Measurements from ENCODE around the gene PNPLA6. TPM values are rescaled to one million over a fixed set of nuclear protein-coding genes. Genes with fewer than 3 reads are reported as not detected.
"Not testable (repeated sequence)": the region's sequence is repeated elsewhere in the genome, so short reads cannot be mapped to it uniquely, and the experiment has no call there.

PNPLA6 gene
- polyA plus RNA-seq, 1 donor (not counting 4 experiments of a cell fraction or from before 2014, with no cell fraction given), result 22.4 TPM

DNA sequence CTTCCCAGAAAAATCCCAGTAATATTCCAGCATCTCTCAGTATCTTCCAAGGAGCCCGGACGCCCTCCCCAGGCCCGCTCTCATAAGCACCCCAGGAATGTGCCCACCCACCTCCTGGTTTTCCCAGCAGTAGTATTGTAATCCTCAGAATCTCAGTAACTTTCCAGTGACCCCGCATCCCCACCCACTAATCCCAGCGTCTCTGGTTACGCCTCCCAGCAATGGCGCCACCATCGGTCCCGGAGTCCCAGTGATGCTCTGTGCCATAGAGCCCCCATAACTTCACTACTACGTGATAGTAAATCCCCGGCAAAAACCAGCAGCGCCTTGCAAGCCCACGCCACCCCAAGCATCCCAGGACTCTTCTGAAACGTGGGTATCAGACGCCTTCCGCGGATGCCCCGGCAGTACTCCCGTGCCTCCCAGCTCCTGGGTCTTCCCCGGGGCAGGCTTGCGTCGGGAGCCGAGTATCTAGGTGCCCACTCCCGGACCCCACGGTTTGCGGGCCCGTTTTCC is 928 bp upstream of the PNPLA6 start:
- no peak for DNase-seq (ENCODE audit: low read depth, low spot score)
- H3K27ac ChIP-seq (ENCODE audit: control insufficient read depth, insufficient read depth, low read length), result peak overlapping the region; percentile 49
- peaks cover 1% of the 10 kb centered on the region for H3K79me2 ChIP-seq (ENCODE audit: control insufficient read depth, insufficient read depth, low read length)
- H3K9ac ChIP-seq (ENCODE audit: control insufficient read depth, extremely low read depth, insufficient read depth, low read length), result peak overlapping the region; percentile 73
- no peak for TF ChIP-seq EZH2 (IDR thresholded peaks at IDR 0.05; ENCODE audit: low read length)
- TF ChIP-seq, protein P1, sequence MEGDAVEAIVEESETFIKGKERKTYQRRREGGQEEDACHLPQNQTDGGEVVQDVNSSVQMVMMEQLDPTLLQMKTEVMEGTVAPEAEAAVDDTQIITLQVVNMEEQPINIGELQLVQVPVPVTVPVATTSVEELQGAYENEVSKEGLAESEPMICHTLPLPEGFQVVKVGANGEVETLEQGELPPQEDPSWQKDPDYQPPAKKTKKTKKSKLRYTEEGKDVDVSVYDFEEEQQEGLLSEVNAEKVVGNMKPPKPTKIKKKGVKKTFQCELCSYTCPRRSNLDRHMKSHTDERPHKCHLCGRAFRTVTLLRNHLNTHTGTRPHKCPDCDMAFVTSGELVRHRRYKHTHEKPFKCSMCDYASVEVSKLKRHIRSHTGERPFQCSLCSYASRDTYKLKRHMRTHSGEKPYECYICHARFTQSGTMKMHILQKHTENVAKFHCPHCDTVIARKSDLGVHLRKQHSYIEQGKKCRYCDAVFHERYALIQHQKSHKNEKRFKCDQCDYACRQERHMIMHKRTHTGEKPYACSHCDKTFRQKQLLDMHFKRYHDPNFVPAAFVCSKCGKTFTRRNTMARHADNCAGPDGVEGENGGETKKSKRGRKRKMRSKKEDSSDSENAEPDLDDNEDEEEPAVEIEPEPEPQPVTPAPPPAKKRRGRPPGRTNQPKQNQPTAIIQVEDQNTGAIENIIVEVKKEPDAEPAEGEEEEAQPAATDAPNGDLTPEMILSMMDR (optimal IDR thresholded peaks at IDR 0.05 in 1 of 3, IDR thresholded peaks at IDR 0.05 in 1 of 3, conservative IDR thresholded peaks at IDR 0.05 in 1 of 3; ENCODE audit: extremely low read depth in 1 of 3, insufficient read depth in 2 of 3, low read length in 3 of 3), result peak in 2 of 3 experiments; percentile 15 to 33
- peak overlapping the region; percentile 88 for H2AFZ ChIP-seq (ENCODE audit: control insufficient read depth, low read length)
- H3K4me2 ChIP-seq (ENCODE audit: control insufficient read depth, extremely low read depth, insufficient read depth, low read depth, low read length), result peak overlapping the region; percentile 85
- H3K4me1 ChIP-seq (ENCODE audit: control insufficient read depth, extremely low read depth, insufficient read depth, low read length), result peaks cover 6% of the 10 kb centered on the region
- dilution Hi-C loops (cut with MboI; ENCODE audit: extremely low pct_ligation_motif_present, low sequenced_read_pairs), result no loop called here
- peak; percentile 17 for FAIRE-seq
- H3K27me3 ChIP-seq (ENCODE audit: control insufficient read depth, extremely low read depth, insufficient read depth, low read length), result no peaks in the 10 kb centered on the region
- H3K4me3 ChIP-seq (ENCODE audit: control insufficient read depth in 2 of 3, extremely low read depth in 1 of 3, insufficient read depth in 2 of 3, low read depth in 1 of 3, low read length in 3 of 3), result peak overlapping the region; percentile 89 to 98 (median 89)
- no peaks in the 10 kb centered on the region for H4K20me1 ChIP-seq (ENCODE audit: control insufficient read depth, extremely low read depth, insufficient read depth, low read length)
- H3K9me1 ChIP-seq (ENCODE audit: control insufficient read depth, extremely low read depth, insufficient read depth, low read length), result no peaks in the 10 kb centered on the region
- H3K36me3 ChIP-seq (ENCODE audit: control insufficient read depth in 2 of 2, extremely low read depth in 1 of 2, insufficient read depth in 2 of 2, low read length in 2 of 2), result peaks cover 0 to 13% of the 10 kb centered on the region in 2 experiments
- H3K9me3 ChIP-seq (ENCODE audit: control insufficient read depth, low read depth, low read length), result no peaks in the 10 kb centered on the region

DNA sequence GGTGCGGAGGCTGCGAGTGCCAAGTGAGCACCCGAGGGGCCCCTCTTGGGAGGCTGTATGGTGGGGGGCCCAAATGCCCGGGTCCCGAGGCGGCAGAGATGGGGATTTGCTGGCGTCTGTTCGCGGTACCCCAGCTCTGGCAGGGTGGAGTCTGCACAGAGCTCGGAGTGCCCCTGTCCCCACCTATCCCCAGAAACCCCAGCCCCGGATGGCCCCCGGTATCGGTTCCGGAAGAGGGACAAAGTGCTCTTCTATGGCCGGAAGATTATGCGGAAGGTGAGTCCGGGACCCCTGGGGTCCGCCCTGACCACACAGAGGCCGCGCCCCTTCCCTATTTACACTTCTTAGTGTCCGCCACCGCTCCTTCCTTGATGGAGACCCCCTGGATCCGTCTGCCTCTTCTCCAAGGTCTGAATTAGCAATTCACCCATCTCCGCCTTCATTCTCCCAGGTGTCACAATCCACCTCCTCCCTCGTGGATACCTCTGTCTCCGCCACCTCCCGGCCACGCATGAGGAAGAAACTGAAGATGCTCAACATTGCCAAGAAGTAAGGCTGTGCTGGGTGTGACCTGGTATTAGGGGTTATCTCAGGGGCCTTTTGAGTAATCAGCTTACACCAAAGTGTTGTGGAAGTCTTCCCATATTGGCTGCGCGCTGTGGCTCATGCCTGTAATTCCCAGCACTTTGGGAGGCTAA is 630 bp downstream of the PNPLA6 start:
- Histone ChIP-seq H3K4me1 (ENCODE audit: control insufficient read depth, extremely low read depth, insufficient read depth, low read length) (peaks cover 6% of the 10 kb centered on the region), H3K36me3 (ENCODE audit: control insufficient read depth in 2 of 2, extremely low read depth in 1 of 2, insufficient read depth in 2 of 2, low read length in 2 of 2) (peaks cover 4 to 18% of the 10 kb centered on the region in 2 experiments), H3K27me3 (ENCODE audit: control insufficient read depth, extremely low read depth, insufficient read depth, low read length) (no peaks in the 10 kb centered on the region), H3K9me1 (ENCODE audit: control insufficient read depth, extremely low read depth, insufficient read depth, low read length) (no peaks in the 10 kb centered on the region), H3K27ac (ENCODE audit: control insufficient read depth, insufficient read depth, low read length) (peak overlapping the region; percentile 49), H3K79me2 (ENCODE audit: control insufficient read depth, insufficient read depth, low read length) (peaks cover 1% of the 10 kb centered on the region), H3K9ac (ENCODE audit: control insufficient read depth, extremely low read depth, insufficient read depth, low read length) (peak overlapping the region; percentile 73), H4K20me1 (ENCODE audit: control insufficient read depth, extremely low read depth, insufficient read depth, low read length) (no peaks in the 10 kb centered on the region), H2AFZ (ENCODE audit: control insufficient read depth, low read length) (peak overlapping the region; percentile 90), H3K9me3 (ENCODE audit: control insufficient read depth, low read depth, low read length) (no peaks in the 10 kb centered on the region), H3K4me2 (ENCODE audit: control insufficient read depth, extremely low read depth, insufficient read depth, low read depth, low read length) (peak overlapping the region; percentile 85), H3K4me3 (ENCODE audit: control insufficient read depth in 2 of 3, extremely low read depth in 1 of 3, insufficient read depth in 2 of 3, low read depth in 1 of 3, low read length in 3 of 3) (peak overlapping the region; percentile 89 to 98 (median 89))
- TF ChIP-seq, protein P1 (optimal IDR thresholded peaks at IDR 0.05 in 1 of 3, IDR thresholded peaks at IDR 0.05 in 1 of 3, conservative IDR thresholded peaks at IDR 0.05 in 1 of 3; ENCODE audit: extremely low read depth in 1 of 3, insufficient read depth in 2 of 3, low read length in 3 of 3), result peak in 1 of 3 experiments; percentile 5
- TF ChIP-seq EZH2 (IDR thresholded peaks at IDR 0.05; ENCODE audit: low read length), result no peak
- FAIRE-seq (no peak), DNase-seq (ENCODE audit: low read depth, low spot score) (no peak)
- dilution Hi-C loops (cut with MboI; ENCODE audit: extremely low pct_ligation_motif_present, low sequenced_read_pairs), result no loop called here

GRCh38 chr19:7538990-7539389 is 3.5 kb downstream of the PNPLA6 start:
- H3K79me2 ChIP-seq (ENCODE audit: control insufficient read depth, insufficient read depth, low read length); H3K27me3 ChIP-seq (ENCODE audit: control insufficient read depth, extremely low read depth, insufficient read depth, low read length); FAIRE-seq; H4K20me1 ChIP-seq (ENCODE audit: control insufficient read depth, extremely low read depth, insufficient read depth, low read length); H3K9ac ChIP-seq (ENCODE audit: control insufficient read depth, extremely low read depth, insufficient read depth, low read length); H3K27ac ChIP-seq (ENCODE audit: control insufficient read depth, insufficient read depth, low read length); H3K4me1 ChIP-seq (ENCODE audit: control insufficient read depth, extremely low read depth, insufficient read depth, low read length); H3K9me1 ChIP-seq (ENCODE audit: control insufficient read depth, extremely low read depth, insufficient read depth, low read length); DNase-seq (ENCODE audit: low read depth, low spot score); H3K4me3 ChIP-seq (ENCODE audit: control insufficient read depth in 2 of 3, extremely low read depth in 1 of 3, insufficient read depth in 2 of 3, low read depth in 1 of 3, low read length in 3 of 3); H3K9me3 ChIP-seq (ENCODE audit: control insufficient read depth, low read depth, low read length); H3K4me2 ChIP-seq (ENCODE audit: control insufficient read depth, extremely low read depth, insufficient read depth, low read depth, low read length); H2AFZ ChIP-seq (ENCODE audit: control insufficient read depth, low read length); dilution Hi-C loops (cut with MboI; ENCODE audit: extremely low pct_ligation_motif_present, low sequenced_read_pairs): not testable (repeated sequence)
- H3K36me3 ChIP-seq (ENCODE audit: control insufficient read depth in 2 of 2, extremely low read depth in 1 of 2, insufficient read depth in 2 of 2, low read length in 2 of 2), result peaks cover 15 to 24% of the 10 kb centered on the region in 2 experiments

Data from keratinocyte (primary cell).